Measurements from ENCODE around the gene NFKBIL1.

DNA sequence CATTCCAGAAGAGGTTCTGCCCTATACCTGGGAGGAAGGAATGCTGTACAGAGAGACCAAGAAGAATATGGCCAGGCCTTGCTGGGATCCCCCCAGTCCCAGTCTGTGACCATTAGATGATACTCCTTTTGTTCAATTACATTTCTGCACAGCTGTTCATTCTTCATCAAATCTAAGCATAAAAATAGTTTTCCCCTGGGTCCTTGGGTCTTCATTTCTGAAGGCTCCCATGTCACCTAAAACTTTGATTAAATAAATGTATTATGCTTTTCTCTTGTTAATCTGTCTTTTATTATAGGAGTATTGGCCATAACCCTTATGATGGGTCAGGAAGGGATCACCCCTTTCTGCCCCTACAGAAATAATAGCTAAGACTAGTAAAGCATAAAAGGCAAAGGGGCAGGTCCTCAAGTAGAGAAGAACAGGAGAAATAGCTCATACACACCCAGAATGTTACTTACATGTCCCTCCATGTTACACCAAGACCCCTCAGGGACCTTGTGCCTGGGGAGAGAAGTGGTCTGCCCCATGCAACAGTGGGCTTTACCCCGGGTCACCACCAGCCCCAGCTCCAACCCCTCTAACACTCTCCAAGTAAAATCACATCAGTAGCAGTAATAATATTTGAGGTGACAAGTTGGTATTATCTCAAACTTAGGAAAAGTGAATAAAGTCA, 22.6 kb downstream of the NFKBIL1 start:
- TF ChIP-seq, protein P1, sequence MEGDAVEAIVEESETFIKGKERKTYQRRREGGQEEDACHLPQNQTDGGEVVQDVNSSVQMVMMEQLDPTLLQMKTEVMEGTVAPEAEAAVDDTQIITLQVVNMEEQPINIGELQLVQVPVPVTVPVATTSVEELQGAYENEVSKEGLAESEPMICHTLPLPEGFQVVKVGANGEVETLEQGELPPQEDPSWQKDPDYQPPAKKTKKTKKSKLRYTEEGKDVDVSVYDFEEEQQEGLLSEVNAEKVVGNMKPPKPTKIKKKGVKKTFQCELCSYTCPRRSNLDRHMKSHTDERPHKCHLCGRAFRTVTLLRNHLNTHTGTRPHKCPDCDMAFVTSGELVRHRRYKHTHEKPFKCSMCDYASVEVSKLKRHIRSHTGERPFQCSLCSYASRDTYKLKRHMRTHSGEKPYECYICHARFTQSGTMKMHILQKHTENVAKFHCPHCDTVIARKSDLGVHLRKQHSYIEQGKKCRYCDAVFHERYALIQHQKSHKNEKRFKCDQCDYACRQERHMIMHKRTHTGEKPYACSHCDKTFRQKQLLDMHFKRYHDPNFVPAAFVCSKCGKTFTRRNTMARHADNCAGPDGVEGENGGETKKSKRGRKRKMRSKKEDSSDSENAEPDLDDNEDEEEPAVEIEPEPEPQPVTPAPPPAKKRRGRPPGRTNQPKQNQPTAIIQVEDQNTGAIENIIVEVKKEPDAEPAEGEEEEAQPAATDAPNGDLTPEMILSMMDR (IDR thresholded peaks at IDR 0.05) = no peak
- TF ChIP-seq POLR2A (IDR thresholded peaks at IDR 0.05) = no peak

Measured in body of pancreas (tissue), 4 donors.